HepG2 (cell line): ENCODE data around the gene ECT2. TPM values are rescaled to one million over a fixed set of nuclear protein-coding genes. Genes with fewer than 3 reads are reported as not detected.

Experiments used
- CENPBD1 ChIP-seq: sonication (generic); formaldehyde crosslinking; IDR thresholded peaks from 2 replicates; pipeline ENCODE4 v1.8.0; 2022; ENCODE audit warnings: missing genetic modification reagents, low read depth, mild to moderate bottlenecking, borderline replicate concordance
- DNMT1 ChIP-seq: sonication (generic); formaldehyde crosslinking; IDR thresholded peaks from 2 replicates; pipeline ENCODE4 v1.5.1; 2020; ENCODE audit warnings: mild to moderate bottlenecking, missing genetic modification reagents
- HNF1A ChIP-seq, 2 experiments: sonication (generic) in 1 of 2; formaldehyde crosslinking in 1 of 2; IDR thresholded peaks; 2 replicates each; pipeline versions ENCODE4 v1.4.0 to v1.6.1; 2016 to 2020; ENCODE audit warnings: borderline replicate concordance in 1 of 2, low read depth in 1 of 2, mild to moderate bottlenecking in 1 of 2, missing genetic modification reagents in 1 of 2
- MXI1 ChIP-seq: IDR thresholded peaks from 3 replicates; pipeline ENCODE4 v1.6.1; 2012; ENCODE audit warnings: low read depth, low read length, inconsistent platforms, borderline replicate concordance
- NR2F1 ChIP-seq, 2 experiments: fragments of 450-650 bp in 1 of 2; formaldehyde crosslinking in 1 of 2; IDR thresholded peaks; 2 replicates each; pipeline versions ENCODE4 v1.5.0 to v1.6.1; 2016 to 2020; ENCODE audit warnings: mild to moderate bottlenecking in 1 of 2, missing compliant biosample characterization in 1 of 2, missing genetic modification reagents in 1 of 2, moderate library complexity in 1 of 2
- RCOR2 ChIP-seq: IDR thresholded peaks from 2 replicates; pipeline ENCODE4 v1.6.1; 2016; ENCODE audit warnings: missing biosample characterization, missing genetic modification reagents
- TARDBP ChIP-seq: sonication (generic); formaldehyde crosslinking; IDR thresholded peaks from 2 replicates; pipeline ENCODE4 v1.8.0; 2022; ENCODE audit warnings: mild to moderate bottlenecking, missing genetic modification reagents
- TEAD2 ChIP-seq: sonication (generic); formaldehyde crosslinking; IDR thresholded peaks from 2 replicates; pipeline ENCODE4 v1.9.0; 2021; ENCODE audit warnings: missing genetic modification reagents
- THYN1 ChIP-seq: sonication (generic); formaldehyde crosslinking; IDR thresholded peaks from 2 replicates; pipeline ENCODE4 v1.8.1; 2023; ENCODE audit warnings: low read depth, mild to moderate bottlenecking, moderate library complexity, missing genetic modification reagents, borderline replicate concordance
- YEATS2 ChIP-seq: sonication (generic); formaldehyde crosslinking; IDR thresholded peaks from 2 replicates; pipeline ENCODE4 v1.4.0; 2020; ENCODE audit warnings: missing genetic modification reagents, borderline replicate concordance
- ZFP62 ChIP-seq: sonication (generic); formaldehyde crosslinking; IDR thresholded peaks from 2 replicates; pipeline ENCODE4 v1.4.0; 2020; ENCODE audit warnings: missing genetic modification reagents
- ZHX2 ChIP-seq, 2 experiments: sonication (generic) in 1 of 2; formaldehyde crosslinking in 1 of 2; IDR thresholded peaks; 2 replicates each; pipeline versions ENCODE4 v1.6.1 to v1.9.0; 2014 to 2022; ENCODE audit warnings: antibody characterized with exemption in 1 of 2, borderline replicate concordance in 1 of 2, inconsistent platforms in 1 of 2, low read depth in 1 of 2, missing genetic modification reagents in 1 of 2
- ZKSCAN8 ChIP-seq: IDR thresholded peaks from 2 replicates; pipeline ENCODE4 v1.6.1; 2016; ENCODE audit warnings: borderline replicate concordance, missing genetic modification reagents, missing compliant biosample characterization
- ZNF543 ChIP-seq: sonication (generic); formaldehyde crosslinking; IDR thresholded peaks from 2 replicates; pipeline ENCODE4 v1.4.0; 2020; ENCODE audit warnings: mild to moderate bottlenecking, missing genetic modification reagents
- ZNF580 ChIP-seq: IDR thresholded peaks from 2 replicates; pipeline ENCODE4 v1.6.1; 2016; ENCODE audit warnings: low read depth, borderline replicate concordance
- ZNF615 ChIP-seq: sonication (generic); formaldehyde crosslinking; IDR thresholded peaks from 2 replicates; pipeline ENCODE4 v1.5.0; 2020; ENCODE audit warnings: mild to moderate bottlenecking, missing genetic modification reagents, borderline replicate concordance
- ZNF776 ChIP-seq: sonication (generic); formaldehyde crosslinking; IDR thresholded peaks from 2 replicates; pipeline ENCODE4 v1.4.0; 2020; ENCODE audit warnings: mild to moderate bottlenecking, missing genetic modification reagents
- polyA plus RNA-seq, 8 experiments: library from polyadenylated mRNA; depleted of rRNA in 3 of 8; stranded (reverse) in 7 of 8; unstranded in 1 of 8; fragments of >200 nt; fragmentation: Illumina TruSeq in 4 of 8; extraction: Trizol in 4 of 8; gene quantifications; 2 replicates each; pipeline versions ENCODE4 v1.2.1 to v1.2.3, GENCODE V29; 2011 to 2016; ENCODE audit warnings: low read depth in 4 of 8, missing spikeins in 1 of 8, mixed read lengths in 1 of 8; ENCODE audit not compliant: insufficient read depth in 1 of 8
- total RNA-seq, 5 experiments: library from RNA; depleted of rRNA; stranded (reverse); fragments of >200 nt; fragmentation: Illumina TruSeq; extraction: Trizol; gene quantifications; 2 replicates each; pipeline ENCODE4 v1.2.3, GENCODE V29; 2016; ENCODE audit warnings: low read depth in 1 of 5

ECT2 gene
- total and polyA plus RNA-seq, 2 of the 13 experiments (the other 11 are each of a cell fraction or from before 2014, with no cell fraction given), result 21.6 to 52.0 TPM

GRCh38 chr3:172708921-172709773 lies 41.4 kb upstream of the ECT2 start (continued):
- TF ChIP-seq ZHX2 (IDR thresholded peaks at IDR 0.05; ENCODE audit: low read depth), result no peak
- TF ChIP-seq ZHX2 (CRISPR knock-in tag; IDR thresholded peaks at IDR 0.05; ENCODE audit: borderline replicate concordance), result no peak
- TF ChIP-seq ZNF776, result no peak
- no peak for TF ChIP-seq ZNF543 (CRISPR knock-in tag)
- TF ChIP-seq RCOR2 (CRISPR knock-in tag), result 0 out of 2 replicates have a peak, but pooled peaks have one; percentile 47
- no peak for TF ChIP-seq YEATS2 (CRISPR knock-in tag)
- no peak for TF ChIP-seq ZNF615 (CRISPR knock-in tag)
- no peak for TF ChIP-seq TARDBP (CRISPR knock-in tag)
- TF ChIP-seq THYN1, result no peak
- TF ChIP-seq CENPBD1 (CRISPR knock-in tag), result no peak
- TF ChIP-seq HNF1A (IDR thresholded peaks at IDR 0.05; ENCODE audit: low read depth), result peak; percentile 78
- TF ChIP-seq HNF1A (CRISPR knock-in tag; IDR thresholded peaks at IDR 0.05; ENCODE audit: borderline replicate concordance), result peak; percentile 61; the same call in 1 of the 2 replicates
- TF ChIP-seq DNMT1 (CRISPR knock-in tag), result no peak
- TF ChIP-seq TEAD2 (CRISPR knock-in tag), result no peak
- TF ChIP-seq MXI1, result no peak
- no peak for TF ChIP-seq ZKSCAN8 (CRISPR knock-in tag)
- TF ChIP-seq NR2F1 (CRISPR knock-in tag; IDR thresholded peaks at IDR 0.05), result no peak
- no peak for TF ChIP-seq ZFP62
- TF ChIP-seq ZNF580 (CRISPR knock-in tag), result no peak
